Measurements from ENCODE around the gene PTPN23.

Gene PTPN23

GRCh38 chr3:47370887-47371697, 9.7 kb upstream of the PTPN23 start:
- TF ChIP-seq, protein P1, sequence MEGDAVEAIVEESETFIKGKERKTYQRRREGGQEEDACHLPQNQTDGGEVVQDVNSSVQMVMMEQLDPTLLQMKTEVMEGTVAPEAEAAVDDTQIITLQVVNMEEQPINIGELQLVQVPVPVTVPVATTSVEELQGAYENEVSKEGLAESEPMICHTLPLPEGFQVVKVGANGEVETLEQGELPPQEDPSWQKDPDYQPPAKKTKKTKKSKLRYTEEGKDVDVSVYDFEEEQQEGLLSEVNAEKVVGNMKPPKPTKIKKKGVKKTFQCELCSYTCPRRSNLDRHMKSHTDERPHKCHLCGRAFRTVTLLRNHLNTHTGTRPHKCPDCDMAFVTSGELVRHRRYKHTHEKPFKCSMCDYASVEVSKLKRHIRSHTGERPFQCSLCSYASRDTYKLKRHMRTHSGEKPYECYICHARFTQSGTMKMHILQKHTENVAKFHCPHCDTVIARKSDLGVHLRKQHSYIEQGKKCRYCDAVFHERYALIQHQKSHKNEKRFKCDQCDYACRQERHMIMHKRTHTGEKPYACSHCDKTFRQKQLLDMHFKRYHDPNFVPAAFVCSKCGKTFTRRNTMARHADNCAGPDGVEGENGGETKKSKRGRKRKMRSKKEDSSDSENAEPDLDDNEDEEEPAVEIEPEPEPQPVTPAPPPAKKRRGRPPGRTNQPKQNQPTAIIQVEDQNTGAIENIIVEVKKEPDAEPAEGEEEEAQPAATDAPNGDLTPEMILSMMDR (IDR thresholded peaks at IDR 0.05; ENCODE audit: low read depth, low read length) = peak; percentile 23
- no peak for DNase-seq (ENCODE audit: low read depth in 2 of 2)
- no peak overlapping the region for H3K4me3 ChIP-seq (replicated peaks in 1 of 2; ENCODE audit: low read depth in 2 of 2, low read length in 2 of 2)

GRCh38 chr3:47374587-47374986, 6.2 kb upstream of the PTPN23 start:
- TF ChIP-seq, protein P1 (IDR thresholded peaks at IDR 0.05; ENCODE audit: low read depth, low read length) = no peak
- no peak for DNase-seq (ENCODE audit: low read depth in 2 of 2)
- H3K4me3 ChIP-seq (replicated peaks in 1 of 2; ENCODE audit: low read depth in 2 of 2, low read length in 2 of 2) = no peak overlapping the region

- DNase-seq (ENCODE audit: low read depth in 2 of 2) = no peak
- no peak overlapping the region for H3K4me3 ChIP-seq (replicated peaks in 1 of 2; ENCODE audit: low read depth in 2 of 2, low read length in 2 of 2)
- TF ChIP-seq, protein P1 (IDR thresholded peaks at IDR 0.05; ENCODE audit: low read depth, low read length) = no peak
Measured at GRCh38 chr3:47376393-47376792, 4.4 kb upstream of the PTPN23 start.

GRCh38 chr3:47377186-47377585, 3.6 kb upstream of the PTPN23 start:
- no peak for DNase-seq (ENCODE audit: low read depth in 2 of 2)
- H3K4me3 ChIP-seq (replicated peaks in 1 of 2; ENCODE audit: low read depth in 2 of 2, low read length in 2 of 2) = no peak overlapping the region
- TF ChIP-seq, protein P1 (IDR thresholded peaks at IDR 0.05; ENCODE audit: low read depth, low read length) = no peak

DNA sequence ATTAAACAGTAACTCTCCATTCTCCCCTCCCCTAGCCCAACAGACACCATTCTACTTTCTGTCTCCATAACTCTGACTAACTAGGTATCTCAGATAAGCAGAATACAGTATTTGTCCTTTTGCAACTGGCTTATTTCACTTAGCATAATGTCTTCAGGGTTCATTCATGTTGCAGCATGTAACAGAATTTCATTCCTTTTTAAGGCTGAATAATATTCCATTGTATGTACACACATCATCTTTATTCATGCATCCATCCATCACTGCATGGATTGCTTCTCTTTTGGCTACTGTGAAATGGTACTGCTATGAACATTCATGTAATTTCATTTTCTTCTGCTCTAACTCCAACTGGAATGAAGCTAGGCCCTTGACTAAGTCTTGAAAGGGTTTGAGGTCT, 2.0 kb upstream of the PTPN23 start:
- DNase-seq (ENCODE audit: low read depth in 2 of 2) = no peak
- H3K4me3 ChIP-seq (replicated peaks in 1 of 2; ENCODE audit: low read depth in 2 of 2, low read length in 2 of 2) = no peak overlapping the region
- TF ChIP-seq, protein P1 (IDR thresholded peaks at IDR 0.05; ENCODE audit: low read depth, low read length) = no peak

DNA sequence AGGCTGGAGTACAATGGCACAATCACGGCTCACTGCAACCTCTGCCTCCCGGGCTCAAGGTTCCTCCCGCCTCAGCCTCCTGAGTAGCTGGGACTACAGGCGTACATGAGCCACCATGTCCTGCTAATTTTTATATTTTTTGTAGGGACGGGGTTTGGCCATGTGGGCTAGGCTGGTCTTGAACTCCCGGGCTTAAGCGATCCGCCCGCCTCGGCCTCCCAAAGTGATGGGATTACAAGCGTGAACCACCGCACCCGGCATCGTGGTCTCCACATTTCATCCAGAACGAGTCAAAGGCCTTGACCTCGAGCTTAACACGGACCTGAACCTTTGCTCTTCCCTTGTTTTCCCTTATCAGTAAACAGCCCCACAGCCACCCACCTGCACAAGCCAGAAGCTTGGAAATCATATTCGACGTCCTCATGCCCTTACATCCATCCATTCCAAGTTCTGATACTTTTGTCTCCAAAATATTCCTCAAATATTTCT, 1.4 kb upstream of the PTPN23 start:
- TF ChIP-seq, protein P1 (IDR thresholded peaks at IDR 0.05; ENCODE audit: low read depth, low read length) = no peak
- DNase-seq (ENCODE audit: low read depth in 2 of 2) = no peak
- H3K4me3 ChIP-seq (replicated peaks in 1 of 2; ENCODE audit: low read depth in 2 of 2, low read length in 2 of 2) = peak overlapping the region; percentile 99 to 100
